Glomerular endothelial cell (primary cell): ENCODE measurements around the gene THADA. TPM values are rescaled to one million over a fixed set of nuclear protein-coding genes. Genes with fewer than 3 reads are reported as not detected.
"Not testable (repeated sequence)": the region's sequence is repeated elsewhere in the genome, so short reads cannot be mapped to it uniquely, and the experiment has no call there.

ENCODE experiments used
- DNase-seq: peaks from one replicate; pipeline ENCODE4 v3.0.0-alpha.2; 2011; ENCODE audit warnings: low read depth, low spot score; ENCODE audit errors: extremely low read depth
- total RNA-seq: library from RNA; depleted of rRNA; stranded (reverse); fragments of >200 nt; gene quantifications from 2 replicates; pipeline ENCODE4 v1.2.3, GENCODE V29; 2015

THADA gene
- total RNA-seq, 1 donor from 2014 or later: 16.9 TPM

DNA sequence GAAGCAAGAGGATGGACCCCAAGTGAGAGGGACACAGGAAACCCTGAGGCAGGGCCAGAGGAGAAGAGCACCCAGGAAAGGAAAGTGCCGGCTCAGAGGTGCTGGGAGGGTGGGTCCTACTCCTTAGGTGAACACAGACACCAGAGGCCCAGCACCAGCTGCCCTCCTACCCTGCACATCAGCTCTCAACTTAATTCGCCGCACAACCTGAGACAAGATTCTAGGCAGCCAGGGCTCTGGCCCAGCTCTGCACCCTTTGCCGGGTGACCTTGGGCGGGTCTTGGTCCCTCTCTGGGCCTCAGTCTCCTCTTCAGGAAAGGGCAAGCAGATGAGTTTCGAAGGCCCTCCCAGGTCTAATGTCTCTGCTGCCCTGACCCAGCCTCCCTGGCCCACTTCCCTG, 397.6 kb downstream of the THADA start:
- DNase-seq: no peak

- DNase-seq: no peak
These were observed 398.3 kb downstream of the THADA start for GRCh38 chr2:43197588-43197896.

GRCh38 chr2:43196768-43197587, 398.9 kb downstream of the THADA start:
- DNase-seq: no peak

DNA sequence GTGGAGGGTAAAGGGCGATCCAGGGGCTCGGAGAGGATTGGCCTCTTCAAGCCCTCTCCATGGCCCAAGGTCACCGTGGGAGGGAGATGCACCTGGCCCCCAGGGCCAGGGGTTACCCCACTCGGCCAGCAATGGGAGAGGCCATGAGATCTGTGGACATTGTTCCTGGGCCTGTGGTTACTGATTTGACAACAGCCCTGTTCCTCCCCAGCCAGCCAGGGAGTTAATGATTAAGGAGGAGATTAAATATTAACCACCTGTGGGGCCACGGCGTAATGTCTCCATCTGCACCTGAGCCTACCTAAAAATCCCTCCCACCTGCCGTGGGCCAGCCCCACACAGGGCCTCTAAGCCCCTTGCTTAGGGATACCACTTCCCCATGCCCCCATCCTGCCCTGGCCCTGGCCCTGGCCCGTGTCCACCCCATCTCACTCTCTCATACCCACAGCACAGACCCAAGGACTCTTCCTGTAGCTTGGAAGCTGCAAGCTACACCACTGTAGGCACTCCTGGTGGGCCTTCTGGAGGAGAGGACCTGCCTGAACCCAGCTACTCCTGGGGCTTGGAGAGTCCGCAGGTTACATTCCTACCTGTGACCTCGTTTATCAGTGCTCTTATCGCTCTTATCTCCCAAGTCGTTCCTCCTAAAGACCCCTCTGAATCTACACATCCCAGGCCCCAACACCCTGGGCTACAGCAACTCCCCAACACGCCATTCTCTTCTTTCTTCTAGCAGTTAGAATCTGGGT, 401.5 kb downstream of the THADA start:
- no peak for DNase-seq

GRCh38 chr2:43193652-43194120, 402.2 kb downstream of the THADA start:
- DNase-seq: no peak

DNA sequence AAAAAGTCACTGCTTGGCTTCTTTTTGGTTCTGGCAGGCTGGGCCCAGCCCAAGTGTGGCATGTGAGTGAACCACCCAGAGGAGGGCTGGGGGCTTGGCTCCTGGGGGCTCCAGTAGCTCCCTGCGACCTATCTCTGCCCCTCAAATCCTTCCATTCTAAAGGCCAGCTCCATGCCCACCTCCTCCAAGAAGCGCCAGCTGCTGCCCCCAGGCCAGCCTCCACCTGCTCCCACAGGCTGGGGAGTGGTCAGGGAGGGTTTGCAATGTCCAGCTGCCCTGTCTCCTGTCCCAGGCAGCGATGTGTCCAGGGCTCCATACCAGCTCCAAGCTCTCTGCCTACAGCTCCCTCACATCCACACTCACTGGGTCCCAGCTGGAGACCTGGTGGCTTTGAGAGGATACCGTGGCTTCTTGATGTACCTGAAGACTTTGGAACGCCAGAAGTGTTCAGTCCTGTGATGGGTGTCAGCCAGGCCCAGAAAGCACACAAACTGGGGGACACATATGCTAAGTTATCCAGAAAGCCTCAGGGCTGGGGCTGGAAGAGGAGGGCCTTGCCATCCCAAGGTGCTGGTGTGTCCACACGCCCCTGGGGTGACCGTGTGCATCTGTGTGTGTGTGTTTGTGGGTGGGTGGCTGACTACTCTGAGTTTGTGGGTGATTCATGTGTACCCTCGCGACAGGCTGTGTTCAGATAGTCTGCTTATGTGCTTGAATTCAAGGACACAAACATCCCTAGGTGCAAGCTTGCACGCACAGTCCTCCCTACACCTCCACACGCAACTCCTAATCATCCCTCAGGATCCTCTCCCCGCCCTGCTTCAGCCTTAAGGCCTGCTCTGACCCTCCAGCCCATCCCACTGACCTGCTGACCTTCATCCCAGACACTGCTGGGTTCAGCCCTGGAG, 402.8 kb downstream of the THADA start:
- no peak for DNase-seq

GRCh38 chr2:43191947-43192516, 403.8 kb downstream of the THADA start:
- no peak for DNase-seq

DNA sequence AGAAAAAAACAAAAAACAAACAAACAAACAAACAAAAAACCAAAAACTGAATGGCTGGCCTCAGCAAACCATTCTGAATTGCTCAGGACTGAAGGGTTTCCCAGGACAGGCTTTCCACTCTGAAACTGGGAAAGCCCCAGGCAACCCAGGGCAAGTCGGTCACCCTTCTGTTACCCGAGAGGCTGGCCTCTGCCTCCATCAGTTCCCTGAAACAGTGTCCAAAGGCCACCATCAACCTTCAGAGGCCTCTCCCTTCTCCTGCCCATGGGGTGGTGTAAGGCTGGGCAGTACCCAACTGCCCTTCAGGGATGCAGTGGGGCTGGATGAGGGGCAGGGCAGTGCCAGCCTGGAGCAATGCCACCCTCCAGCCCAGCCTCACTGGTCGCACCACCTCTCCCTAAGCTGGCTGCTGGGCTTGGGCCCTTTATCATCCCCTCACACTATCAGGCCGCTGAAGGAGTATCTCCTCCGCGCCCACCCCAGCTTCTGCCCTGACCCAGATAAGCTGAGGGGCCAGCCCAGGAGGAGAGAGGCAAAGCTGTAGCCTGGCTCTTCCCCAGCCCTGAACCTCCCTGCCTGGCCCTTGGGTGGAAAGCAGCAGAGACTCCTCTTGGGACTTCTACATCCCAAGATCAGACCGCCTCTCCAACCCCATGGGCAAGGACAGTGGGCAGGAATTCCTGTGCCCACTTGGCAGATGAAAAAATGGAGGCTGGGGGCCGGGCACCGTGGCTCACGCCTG, 405.4 kb downstream of the THADA start:
- no peak for DNase-seq

DNA sequence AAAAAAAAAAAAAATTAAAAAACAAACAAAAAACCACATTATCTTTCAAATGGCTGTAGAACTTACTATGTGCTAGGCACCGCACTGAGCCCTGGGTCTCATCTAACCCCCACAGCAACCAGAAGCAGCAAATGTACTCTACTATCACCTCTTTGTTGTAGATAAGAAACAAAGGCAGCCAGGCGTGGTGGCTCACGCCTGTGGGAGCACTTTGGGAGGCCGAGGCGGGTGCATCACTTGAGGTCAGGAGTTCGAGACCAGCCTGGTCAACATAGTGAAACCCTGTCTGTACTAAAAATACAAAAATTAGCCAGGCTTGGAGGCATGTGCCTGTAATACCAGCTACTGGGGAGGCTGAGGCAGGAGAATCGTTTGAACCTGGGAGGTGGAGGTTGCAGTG, 406.0 kb downstream of the THADA start:
- not testable (repeated sequence) for DNase-seq

- no peak for DNase-seq
These were observed 407.1 kb downstream of the THADA start for GRCh38 chr2:43188561-43189386.

DNA sequence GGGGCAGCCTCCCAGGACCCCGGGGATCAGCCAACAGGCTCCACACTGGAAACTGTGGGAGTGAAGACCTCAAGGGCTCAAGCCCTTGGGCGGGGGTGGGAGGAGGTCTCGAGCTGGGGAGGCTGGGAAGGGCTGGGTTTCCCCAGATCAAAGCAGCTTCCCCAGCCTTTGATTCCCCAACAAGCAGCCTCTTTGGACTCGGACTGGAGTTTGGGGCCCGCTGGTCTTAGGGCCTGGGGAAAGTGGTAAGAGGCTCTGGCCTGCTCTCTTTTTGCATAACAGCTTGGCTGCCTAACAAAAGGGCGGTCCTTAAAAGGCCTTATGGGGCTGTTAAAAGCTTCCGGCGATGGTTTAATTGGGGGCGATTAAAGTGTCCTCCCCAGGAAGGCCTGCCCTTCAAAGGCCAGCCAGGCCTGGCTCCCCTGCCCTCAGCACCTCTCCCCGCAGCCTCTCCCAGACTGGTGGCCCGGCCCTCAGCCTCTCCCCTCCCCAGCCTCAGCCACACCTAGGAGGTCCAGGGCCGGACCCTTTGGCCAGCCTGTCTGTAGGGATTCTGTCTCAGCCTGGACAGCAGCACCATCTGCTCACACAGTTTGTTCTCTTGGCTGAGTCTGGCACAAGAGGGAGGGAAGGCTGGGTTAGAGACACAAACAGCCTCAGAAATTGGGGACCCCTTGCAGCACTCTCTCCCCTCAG, 409.0 kb downstream of the THADA start:
- DNase-seq: no peak

GRCh38 chr2:43186321-43186678, 409.5 kb downstream of the THADA start:
- DNase-seq: no peak

GRCh38 chr2:43185146-43185545, 410.7 kb downstream of the THADA start:
- DNase-seq: no peak

- no peak for DNase-seq
These were observed 411.4 kb downstream of the THADA start for GRCh38 chr2:43184339-43184895.

GRCh38 chr2:43183743-43184142, 412.1 kb downstream of the THADA start:
- DNase-seq: no peak

- no peak for DNase-seq
These were observed 414.9 kb downstream of the THADA start for GRCh38 chr2:43180897-43181296.
